Ramos (cell line): ENCODE data around the gene SLC2A3.
"Not testable (repeated sequence)": the region's sequence is repeated elsewhere in the genome, so short reads cannot be mapped to it uniquely, and the experiment has no call there.

ENCODE experiments used
- in situ Hi-C: fragments of 300-500 bp; cut with MboI; formaldehyde crosslinking; loops from one replicate; pipeline ENCODE4 v1.14.3; 2022; ENCODE audit warnings: low sequenced_read_pairs; ENCODE audit not compliant: unreplicated experiment

Gene SLC2A3

DNA sequence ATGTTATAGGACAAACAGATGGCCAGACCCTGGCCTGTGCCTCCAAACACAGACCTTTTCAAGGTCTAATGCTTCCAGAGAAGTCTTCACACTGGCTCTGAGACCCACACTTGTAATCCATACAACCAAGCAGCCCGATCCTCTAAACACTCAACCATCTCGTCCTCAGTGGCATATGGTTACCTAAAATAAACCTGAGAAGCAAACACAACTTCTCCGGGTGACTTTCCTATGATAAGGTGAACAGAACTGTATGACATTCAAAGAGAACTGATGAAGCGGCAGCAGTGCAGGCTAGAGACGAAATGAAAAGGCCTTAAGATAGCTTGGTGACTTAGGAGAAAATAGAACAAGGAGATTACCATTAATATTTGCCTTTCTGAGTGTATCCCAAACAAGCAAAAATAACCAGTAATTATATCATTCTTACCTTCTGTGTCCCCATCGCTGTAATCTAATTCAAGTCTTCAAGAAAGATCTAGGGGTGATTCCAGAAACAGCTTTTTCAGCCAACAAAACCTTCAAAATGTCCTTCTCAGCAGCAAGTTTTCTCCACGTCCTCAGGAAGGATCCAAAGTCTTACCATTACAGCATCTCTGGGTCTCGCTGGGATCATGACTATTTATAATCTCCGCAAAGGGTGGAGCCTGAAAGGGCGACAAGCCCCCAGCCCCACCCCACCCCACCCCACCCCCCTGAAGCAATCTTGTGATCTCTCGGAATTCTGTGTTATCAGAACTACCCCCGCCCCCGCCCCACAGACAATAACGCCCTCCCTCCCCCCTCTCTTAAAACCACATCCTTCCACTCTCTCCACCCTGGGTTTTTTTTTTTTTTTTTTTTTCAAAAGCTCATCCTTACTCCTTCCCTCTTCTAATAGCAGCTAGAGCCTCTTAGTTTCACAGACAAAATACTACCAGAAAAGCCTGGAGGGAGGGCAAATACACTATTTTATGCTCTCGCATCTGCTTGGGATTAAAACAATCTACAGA, at the start of gene SLC2A3:
Gene SLC2A3, minus strand, starts transcription at position 598 of the 992 bp plus-strand sequence. Its CDS starts 153 bp downstream, at position 445.
- in situ Hi-C loops = no loop called here

DNA sequence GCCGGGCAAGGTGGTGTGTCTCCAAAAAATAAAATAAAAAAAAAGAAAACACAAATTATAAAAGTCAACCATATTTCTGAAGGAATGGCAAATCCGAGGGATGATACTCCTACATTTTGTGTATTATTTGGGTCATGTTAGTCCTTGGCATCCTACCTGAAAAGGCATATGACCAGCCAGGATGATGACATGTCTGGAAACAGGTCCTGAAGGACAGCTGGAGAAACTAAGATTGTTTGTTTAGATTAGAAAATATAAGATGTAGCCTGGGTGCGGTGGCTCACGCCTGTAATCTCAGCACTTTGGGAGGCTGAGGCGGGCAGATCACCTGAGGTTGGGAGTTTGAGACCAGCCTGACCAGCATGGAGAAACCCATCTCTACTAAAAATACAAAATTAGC, 48.9 kb upstream of the SLC2A3 start:
- in situ Hi-C loops = no loop called here

DNA sequence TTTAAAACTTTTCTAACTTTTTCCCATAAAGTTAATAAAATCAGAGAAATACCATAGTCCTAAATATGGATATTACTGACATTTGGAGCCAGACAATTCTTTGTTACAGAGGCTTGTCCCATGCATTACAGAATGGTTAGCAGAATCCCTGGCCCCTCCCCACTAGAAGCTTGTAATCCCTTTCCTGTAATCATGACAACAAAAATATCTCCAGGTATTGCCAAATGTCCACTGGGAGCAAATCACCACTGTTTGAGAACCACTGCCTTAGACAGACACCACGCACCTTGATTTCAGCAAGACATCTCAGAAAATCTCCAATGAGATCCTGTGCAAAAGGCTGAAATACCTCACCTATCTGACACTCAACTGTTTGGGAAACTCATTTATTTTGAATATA, 47.5 kb upstream of the SLC2A3 start:
- in situ Hi-C loops = not testable (repeated sequence)

DNA sequence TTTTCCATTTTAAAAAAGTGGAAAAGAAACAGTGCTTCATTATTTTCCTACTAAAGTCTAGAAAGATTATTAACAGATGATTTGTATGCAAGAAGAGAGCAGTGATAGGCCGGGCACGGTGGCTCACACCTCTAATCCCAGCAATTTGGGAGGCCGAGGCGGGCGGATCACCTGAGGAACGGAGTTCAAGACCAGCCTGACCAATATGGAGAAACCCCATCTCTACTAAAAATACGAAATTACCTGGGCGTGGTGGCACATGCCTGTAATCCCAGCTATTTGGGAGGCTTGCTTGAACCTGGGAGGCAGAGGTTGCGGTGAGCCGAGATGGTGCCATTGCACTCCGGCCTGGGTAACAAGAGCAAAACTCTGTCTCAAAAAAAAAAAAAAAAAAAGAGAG, 47.0 kb upstream of the SLC2A3 start:
- in situ Hi-C loops = not testable (repeated sequence)

DNA sequence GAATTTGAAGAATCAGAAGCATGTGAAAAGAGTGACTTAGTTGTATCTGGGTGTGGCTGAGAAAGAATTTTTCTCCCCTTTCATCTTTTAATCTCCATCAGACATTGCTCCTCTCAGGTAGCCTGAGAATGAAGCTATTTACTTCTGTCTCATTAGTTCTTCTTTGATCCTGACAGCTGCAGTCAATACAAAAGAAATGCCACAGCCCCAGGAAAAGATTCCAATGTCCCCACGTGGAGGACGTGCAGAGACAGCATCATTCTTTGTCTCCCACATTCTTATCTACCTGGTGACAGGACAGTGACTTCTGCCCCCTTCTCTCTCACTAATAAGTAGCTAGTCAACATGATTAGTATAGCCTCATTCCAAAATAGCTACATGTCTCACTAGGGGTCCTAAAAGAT, 46.3 kb upstream of the SLC2A3 start:
- in situ Hi-C loops = not testable (repeated sequence)

DNA sequence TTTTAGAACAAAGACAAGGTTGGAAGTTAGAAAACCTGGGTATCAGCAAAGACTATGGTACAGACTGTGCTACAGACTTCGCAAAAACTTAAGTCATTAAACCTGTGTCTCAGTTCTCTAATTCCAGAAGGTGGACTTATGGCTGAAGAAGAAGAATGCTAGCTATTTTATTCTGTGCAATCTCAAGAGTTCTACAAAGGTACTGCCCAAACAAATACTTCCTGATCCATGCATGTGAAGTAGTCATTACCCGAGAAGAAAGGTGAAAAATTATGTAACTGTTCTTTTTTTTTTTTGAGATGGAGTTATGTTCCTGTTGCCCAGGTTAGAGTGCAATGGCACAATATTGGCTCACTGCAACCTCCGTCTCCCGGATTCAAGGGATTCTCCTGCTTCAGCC, 45.5 kb upstream of the SLC2A3 start:
- in situ Hi-C loops = no loop called here

DNA sequence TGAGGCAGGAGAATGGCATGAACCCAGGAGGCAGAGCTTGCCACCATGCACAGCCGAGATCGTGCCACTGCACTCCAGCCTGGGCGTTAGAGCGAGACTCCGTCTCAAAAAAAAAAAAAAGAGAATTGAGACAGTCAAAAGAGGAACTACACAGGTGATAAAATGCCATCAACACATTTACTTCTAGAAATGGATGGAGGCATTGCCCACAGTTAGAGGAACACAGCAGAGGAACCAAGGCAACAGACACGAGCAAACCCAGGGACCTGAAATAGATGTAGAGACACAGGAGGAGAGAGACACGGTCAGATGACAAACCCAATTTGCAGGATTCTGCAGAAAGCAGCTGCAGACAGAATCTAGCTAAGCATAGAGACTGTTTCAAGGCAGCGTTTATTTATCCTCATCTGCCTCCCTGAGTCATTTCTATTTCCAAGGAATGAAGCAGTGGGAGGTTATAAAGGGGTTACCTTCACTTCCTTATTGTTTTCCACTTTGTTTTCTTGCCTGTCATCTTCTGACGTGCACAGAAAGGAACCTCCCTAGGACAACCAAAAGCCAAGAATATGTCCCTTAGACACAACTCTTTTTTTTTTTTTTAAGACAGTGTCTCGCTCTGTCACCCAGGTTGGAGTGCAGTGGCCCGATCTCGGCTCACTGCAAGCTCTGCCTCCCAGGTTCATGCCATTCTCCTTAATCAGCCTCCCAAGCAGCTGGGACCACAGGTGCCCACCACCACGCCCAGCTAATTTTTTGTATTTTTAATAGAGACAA, 41.6 kb upstream of the SLC2A3 start:
- in situ Hi-C loops = not testable (repeated sequence)

DNA sequence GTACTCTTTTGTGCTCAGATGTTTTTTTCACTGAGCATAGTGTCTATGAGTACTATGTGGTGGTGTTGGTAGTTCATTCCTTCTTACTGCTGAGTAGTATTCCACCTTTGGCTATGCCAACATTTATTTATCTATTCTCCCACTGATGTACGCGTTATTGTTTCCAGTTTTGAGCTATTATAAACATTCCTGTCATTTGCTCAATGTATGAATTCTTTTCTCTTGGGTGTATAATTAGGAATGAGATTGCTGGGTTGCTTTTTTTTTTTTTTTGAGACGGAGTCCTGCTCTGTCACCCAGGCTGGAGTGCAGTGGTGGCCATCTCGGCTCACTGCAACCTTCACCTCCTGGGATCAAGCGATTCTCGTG, 37.5 kb upstream of the SLC2A3 start:
- in situ Hi-C loops = no loop called here

DNA sequence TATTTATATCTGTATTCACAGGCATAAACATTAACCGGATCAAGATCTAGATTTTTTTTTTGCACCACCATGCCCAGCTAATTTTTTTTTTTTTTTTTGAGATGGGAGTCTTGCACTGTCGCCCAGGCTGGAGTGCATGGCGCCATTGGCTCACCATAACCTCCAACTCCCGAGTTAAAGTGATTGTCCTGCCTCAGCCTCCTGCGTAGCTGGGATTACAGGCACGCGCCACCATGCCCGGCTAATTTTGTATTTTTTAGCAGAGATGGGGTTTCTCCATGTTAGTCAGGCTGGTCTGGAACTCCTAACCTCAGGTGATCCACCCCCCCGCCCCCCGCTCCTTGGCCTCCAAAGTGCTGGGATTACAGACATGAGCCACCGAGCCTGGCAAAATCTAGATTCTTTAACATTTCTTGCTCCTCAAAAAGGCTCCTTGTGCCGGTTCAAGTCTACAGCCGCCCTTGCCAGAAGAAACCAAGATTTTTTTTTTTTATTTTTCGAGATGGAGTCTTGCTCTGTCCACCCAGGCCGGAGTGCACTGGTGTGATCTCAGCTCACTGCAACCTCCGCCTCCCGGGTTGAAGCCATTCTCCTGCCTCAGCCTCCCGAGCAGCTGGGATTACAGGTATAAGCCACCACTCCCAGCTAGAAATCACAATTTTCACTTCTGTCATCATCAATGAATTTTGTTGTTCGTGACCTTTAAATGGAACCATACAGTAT, 36.9 kb upstream of the SLC2A3 start:
- in situ Hi-C loops = no loop called here

DNA sequence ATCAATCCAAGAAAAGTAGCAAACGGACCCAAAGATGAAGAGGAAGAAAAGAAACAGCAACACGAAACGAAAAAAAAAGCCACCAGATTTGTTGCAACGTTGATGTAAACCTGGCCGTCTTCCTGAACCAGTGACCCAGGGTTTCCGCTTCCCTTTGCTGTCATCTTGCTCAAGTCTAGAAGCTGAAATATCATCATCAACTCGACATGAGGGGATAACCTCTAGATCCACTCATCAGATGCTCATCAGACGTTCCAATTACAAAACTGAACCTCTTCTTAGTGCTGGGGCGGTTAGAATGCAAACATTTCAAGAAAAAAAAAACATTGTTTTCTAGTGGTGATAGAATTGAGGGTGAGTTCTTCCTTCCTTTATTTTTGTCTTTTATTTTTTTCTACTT, 36.3 kb upstream of the SLC2A3 start:
- in situ Hi-C loops = not testable (repeated sequence)

DNA sequence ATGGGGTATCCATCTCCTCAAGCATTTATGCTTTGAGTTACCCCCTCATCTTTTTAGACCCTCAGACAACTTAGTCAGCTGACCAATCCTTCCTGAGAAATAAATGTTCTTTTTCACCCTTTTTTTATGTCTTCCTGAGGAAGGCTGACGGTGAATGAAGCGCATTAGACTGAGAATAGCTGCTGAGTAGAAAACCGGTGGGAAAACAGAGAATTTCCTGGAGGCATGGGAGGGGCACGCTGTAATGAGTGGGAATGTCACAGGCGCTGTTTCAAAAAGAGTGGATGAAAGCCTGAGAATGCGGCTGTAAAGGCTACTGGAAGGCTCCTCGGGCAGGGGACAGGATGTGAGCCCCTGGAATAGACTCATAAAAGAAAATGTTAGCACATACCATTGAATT, 35.8 kb upstream of the SLC2A3 start:
- in situ Hi-C loops = not testable (repeated sequence)

DNA sequence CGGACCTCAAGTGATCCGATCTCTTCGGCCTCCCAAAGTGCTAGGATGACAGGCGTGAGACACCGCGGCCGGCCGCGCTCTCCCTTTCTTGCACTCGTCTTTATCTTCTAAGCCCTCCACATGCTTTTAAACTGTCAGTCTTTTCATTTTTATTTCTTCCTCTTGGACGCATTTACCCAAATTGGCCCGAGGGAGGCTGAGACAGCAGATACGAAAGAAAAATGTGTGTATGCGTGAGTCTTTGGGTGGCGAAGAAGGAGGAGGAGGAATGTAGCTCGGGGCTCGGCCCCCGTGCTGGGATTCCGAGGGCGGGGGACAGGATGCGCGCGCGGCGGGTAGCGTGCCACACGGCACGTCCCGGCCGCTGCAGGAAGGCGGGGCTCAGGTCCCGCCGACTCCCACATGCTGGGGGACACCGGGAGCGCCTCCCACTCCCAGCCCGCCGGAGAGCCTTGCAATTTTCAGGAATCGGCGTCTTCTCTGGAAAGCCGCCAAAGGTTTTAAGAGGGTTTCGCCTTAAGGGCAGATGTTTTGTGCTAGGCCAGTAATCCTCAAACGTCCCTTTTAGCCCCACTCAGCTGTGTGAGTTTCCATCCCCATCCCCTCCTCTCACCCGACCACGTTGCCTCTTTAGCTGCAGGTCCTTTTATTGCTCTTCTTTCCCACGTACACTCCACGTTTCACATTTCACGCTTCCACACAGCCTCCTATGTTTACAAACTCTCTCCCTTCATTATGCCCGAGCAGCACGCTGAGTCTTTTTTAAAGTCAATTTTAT, 34.7 kb upstream of the SLC2A3 start:
- in situ Hi-C loops = no loop called here

DNA sequence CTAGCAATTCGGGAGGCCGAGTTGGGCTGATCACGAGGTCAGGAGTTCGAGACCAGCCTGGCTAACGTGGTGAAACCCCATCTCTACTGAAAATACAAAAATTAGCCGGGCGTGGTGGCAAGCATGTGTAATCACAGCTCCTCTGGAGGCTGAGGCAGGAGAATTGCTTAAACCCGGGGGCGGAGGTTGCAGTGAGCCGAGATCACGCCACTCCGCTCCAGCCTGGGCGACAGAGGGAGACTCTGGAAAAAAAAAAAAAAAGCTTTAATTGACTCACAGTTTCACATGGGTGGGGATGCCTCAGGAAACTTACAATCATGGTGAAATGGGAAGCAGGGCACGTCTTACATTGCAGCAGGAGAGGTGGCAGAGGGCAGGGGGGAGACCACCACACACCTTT, 30.6 kb upstream of the SLC2A3 start:
- in situ Hi-C loops = no loop called here

DNA sequence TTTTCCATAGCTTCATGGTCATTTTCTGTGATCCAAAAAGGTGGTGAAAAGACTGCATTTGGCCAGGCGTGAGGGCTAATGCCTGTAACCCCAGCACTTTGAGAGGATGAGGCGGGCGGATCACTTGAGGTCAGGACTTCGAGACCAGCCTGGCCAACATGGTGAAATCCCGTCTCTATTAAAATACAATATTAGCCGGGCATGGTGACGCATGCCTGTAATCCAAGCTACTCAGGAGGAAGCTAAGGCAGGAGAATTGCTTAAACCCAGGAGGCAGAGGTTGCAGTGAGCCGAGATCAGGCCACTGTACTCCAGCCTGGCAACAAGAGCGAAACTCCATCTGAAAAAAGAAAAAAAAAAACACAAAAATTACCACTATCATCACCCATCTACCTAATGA, 28.7 kb upstream of the SLC2A3 start:
- in situ Hi-C loops = not testable (repeated sequence)

DNA sequence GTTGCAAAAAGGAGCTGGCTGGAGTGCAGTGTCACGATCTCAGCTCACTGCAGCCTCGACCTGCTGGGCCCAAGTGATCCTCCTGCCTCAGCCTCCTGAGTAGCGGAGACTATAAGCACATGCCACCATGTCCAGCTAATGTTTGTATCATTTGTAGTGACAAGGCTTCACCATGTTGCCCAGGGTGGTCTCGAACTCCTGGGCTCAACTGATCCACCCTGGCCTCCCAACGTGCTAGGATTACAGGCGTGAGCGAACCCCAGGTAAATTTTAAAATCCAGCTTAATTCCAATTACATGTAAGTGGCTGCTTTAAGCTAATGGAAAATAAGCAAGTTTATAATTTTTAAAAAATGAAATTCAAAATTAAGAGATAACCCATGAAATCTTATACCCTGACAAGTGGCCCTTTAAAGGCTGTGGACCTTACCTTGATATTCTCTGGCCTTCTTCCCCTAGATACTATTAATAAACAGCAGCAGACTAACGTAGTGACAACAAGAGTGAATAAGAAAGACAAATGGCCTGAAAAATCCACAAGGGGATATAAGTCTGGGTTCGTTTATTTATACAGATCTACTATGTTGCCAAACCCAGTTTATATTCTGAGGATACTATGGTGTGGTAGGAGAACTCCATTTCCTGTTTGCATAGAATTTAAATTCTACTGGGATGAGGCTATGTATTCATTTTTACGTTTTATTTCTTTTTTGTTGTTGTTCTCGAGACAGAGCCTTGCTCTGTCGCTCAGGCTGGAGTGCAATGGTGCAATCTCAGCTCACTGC, 25.6 kb upstream of the SLC2A3 start:
- in situ Hi-C loops = no loop called here

DNA sequence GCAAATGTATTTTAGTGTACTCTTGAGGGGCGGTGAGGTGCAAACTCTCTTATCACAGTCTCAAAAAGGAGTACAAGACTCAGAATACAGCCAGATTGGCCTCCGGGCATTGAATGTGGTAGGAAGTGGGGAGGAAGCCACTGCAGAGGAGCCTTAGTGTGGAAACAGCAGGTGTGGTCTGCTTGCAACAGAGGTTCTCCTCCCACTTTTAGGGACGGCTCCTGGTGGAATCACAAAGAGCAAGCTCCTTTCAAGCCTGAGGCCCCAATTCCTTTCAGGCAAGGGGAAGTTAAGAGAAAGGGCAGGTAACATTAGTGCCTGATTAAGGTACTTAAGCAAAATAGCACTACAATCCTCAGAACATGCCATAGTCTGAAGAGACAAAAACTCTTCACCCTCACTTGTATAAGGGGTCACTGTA, 23.7 kb upstream of the SLC2A3 start:
- in situ Hi-C loops = no loop called here

DNA sequence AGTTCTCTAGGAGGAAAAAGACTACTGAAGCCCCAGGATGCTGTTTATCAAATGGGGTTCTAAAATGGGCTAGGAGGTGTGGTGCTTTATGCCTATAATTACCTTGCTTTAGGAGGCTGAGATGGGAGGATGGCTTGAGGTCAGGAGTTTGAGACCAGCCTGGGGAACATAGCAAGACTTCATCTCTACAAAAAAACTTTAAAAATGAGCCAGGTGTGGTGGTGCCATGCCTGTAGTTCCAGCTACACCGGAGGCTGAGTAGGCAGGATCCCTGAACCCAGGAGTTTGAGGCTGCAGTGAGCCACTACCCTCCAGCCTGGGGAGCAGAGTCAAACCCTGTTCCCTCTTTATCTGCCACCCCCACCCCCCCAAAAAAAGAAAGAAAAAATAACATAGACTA, 23.3 kb upstream of the SLC2A3 start:
- in situ Hi-C loops = no loop called here

DNA sequence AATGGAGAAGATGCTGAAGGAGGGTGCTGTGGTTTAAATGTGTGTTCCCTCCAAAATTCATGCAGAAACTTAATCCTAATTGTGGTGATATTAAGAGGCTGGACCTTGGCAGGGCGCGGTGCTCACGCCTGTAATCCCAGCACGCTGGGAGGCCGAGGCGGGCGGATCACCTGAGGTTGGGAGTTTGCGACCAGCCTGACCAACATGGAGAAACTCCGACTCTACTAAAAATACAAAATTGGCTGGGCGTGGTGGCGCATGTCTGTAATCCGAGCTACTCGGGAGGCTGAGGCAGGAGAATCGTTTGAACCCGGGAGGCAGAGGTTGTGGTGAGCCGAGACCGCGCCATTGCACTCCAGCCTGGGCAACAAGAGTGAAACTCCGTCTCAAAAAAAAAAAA, 18.9 kb upstream of the SLC2A3 start:
- in situ Hi-C loops = not testable (repeated sequence)

DNA sequence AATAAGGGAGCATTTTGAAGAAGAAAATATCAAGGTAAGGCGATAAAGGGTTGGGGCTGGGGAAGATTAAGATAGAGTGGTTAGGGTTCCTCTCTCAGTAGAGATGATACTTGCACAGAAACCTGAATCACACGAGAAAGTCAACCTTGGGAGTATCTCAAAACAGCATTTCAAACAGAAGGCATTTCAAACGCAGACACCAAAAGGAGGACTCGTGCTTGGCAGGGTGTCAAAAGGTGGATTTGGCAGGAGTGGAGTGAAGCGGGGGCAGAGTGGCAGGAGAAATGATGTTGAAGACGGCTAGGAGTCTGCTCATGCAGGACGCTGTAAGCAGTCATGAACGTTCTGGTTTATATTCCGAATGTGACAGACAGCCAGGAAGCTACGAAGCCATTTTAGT, 18.4 kb upstream of the SLC2A3 start:
- in situ Hi-C loops = not testable (repeated sequence)
